22Rv1 (cell line): ENCODE measurements around the gene RTL1.

ENCODE experiments used
- ZFX ChIP-seq: fragments of 450-650 bp; IDR thresholded peaks from 2 replicates; pipeline ENCODE4 v1.6.1; 2017; ENCODE audit warnings: antibody characterized with exemption, borderline replicate concordance
- TF ChIP-seq, protein P1 (sequence below): fragments of 450-650 bp; IDR thresholded peaks from 2 replicates; pipeline ENCODE4 v1.5.1; 2017; ENCODE audit warnings: mild to moderate bottlenecking

DNA sequence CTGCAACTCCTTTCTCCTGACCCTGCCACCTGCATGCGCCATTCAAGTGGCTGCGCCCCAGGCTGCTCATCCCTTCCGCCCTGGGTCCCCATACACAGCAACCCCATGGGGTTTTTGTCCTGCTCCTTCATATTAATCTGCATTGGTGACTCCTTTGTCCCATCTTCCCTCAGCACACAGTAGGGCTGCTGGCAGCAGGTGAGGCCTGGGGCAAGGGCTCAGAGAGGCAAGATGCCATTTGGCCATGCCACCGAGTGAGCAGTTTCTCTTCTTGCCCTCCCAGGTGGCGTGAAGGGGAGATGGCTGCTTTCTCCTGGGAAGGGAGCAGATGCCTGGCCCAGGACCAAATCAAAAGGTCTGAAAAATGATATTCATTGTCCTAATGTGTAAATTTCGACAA lies 9.1 kb downstream of the RTL1 start:
- TF ChIP-seq, protein P1, sequence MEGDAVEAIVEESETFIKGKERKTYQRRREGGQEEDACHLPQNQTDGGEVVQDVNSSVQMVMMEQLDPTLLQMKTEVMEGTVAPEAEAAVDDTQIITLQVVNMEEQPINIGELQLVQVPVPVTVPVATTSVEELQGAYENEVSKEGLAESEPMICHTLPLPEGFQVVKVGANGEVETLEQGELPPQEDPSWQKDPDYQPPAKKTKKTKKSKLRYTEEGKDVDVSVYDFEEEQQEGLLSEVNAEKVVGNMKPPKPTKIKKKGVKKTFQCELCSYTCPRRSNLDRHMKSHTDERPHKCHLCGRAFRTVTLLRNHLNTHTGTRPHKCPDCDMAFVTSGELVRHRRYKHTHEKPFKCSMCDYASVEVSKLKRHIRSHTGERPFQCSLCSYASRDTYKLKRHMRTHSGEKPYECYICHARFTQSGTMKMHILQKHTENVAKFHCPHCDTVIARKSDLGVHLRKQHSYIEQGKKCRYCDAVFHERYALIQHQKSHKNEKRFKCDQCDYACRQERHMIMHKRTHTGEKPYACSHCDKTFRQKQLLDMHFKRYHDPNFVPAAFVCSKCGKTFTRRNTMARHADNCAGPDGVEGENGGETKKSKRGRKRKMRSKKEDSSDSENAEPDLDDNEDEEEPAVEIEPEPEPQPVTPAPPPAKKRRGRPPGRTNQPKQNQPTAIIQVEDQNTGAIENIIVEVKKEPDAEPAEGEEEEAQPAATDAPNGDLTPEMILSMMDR, result no peak
- TF ChIP-seq ZFX, result no peak
